MM.1S (cell line): Measurements from ENCODE around the gene TNKS2.

ENCODE experiments used
- EZH2 ChIP-seq: fragments of 300-600 bp; sonication (generic); optimal IDR thresholded peaks from 2 replicates; pipeline ENCODE3; 2017; ENCODE audit warnings: low read depth, mild to moderate bottlenecking, antibody characterized with exemption, low read length, mixed read lengths
- EZH2phosphoT487 ChIP-seq: fragments of 300-600 bp; sonication (generic); IDR thresholded peaks from 2 replicates; pipeline ENCODE4 v1.6.1; 2018; ENCODE audit warnings: antibody characterized with exemption, low read length
- TF ChIP-seq, protein P1 (sequence below): fragments of 300-600 bp; sonication (generic); IDR thresholded peaks from 2 replicates; pipeline ENCODE4 v1.5.1; 2016; ENCODE audit warnings: antibody characterized with exemption, low read length, mixed read lengths

GRCh38 chr10:91820144-91820543 is 21.9 kb downstream of the TNKS2 start:
- TF ChIP-seq EZH2 (no peak), EZH2phosphoT487 (no peak)
- TF ChIP-seq, protein P1, sequence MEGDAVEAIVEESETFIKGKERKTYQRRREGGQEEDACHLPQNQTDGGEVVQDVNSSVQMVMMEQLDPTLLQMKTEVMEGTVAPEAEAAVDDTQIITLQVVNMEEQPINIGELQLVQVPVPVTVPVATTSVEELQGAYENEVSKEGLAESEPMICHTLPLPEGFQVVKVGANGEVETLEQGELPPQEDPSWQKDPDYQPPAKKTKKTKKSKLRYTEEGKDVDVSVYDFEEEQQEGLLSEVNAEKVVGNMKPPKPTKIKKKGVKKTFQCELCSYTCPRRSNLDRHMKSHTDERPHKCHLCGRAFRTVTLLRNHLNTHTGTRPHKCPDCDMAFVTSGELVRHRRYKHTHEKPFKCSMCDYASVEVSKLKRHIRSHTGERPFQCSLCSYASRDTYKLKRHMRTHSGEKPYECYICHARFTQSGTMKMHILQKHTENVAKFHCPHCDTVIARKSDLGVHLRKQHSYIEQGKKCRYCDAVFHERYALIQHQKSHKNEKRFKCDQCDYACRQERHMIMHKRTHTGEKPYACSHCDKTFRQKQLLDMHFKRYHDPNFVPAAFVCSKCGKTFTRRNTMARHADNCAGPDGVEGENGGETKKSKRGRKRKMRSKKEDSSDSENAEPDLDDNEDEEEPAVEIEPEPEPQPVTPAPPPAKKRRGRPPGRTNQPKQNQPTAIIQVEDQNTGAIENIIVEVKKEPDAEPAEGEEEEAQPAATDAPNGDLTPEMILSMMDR = no peak
